H1 (cell line): ENCODE results near the gene ARPC4. TPM values are rescaled to one million over a fixed set of nuclear protein-coding genes. Genes with fewer than 3 reads are reported as not detected.

Source experiments
- ASH2L ChIP-seq: fragments of 200-600, 300-600 bp; sonication (generic); IDR thresholded peaks from one replicate; pipeline ENCODE4 v1.7.1; 2017; ENCODE audit warnings: low read length
- CHD2 ChIP-seq: IDR thresholded peaks from 2 replicates; pipeline ENCODE4 v1.6.1; 2012; ENCODE audit warnings: low read length, improper control_type of control experiment
- HDAC6 ChIP-seq: IDR thresholded peaks from one replicate; pipeline ENCODE4 v1.7.1; 2012; ENCODE audit warnings: low read depth, mild to moderate bottlenecking, inconsistent platforms, low read length, moderate library complexity
- polyA plus RNA-seq, 7 experiments: library from polyadenylated mRNA; depleted of rRNA in 3 of 7; stranded (reverse) in 5 of 7; unstranded in 2 of 7; fragments of >200 nt in 5 of 7; fragments of 200-250 nt in 2 of 7; gene quantifications; 1 replicate in 5 of 7; 2 replicates in 1 of 7; 4 replicates in 1 of 7; pipeline versions ENCODE4 v1.2.1 to v1.2.3, GENCODE V29; 2011 to 2013; ENCODE audit warnings: missing spikeins in 2 of 7, mixed read lengths in 2 of 7
- total RNA-seq: library from RNA; stranded (reverse); fragmentation: NEBNext Ultra II Directional; extraction: Animal tissue kit (Norgen Biotek cat#: 25700); gene quantifications from 2 replicates; pipeline ENCODE4 v1.2.1, GENCODE V29; 2021
- TF ChIP-seq, protein P1 (sequence below), 3 experiments: IDR thresholded peaks; 1 replicate in 2 of 3; 2 replicates in 1 of 3; pipeline versions ENCODE4 v1.5.1 to v1.6.1; 2011; ENCODE audit warnings: low read length in 3 of 3, mild to moderate bottlenecking in 3 of 3, inconsistent platforms in 2 of 3, low read depth in 1 of 3, moderate library complexity in 1 of 3; ENCODE audit not compliant: insufficient read depth in 1 of 3; ENCODE audit errors: control extremely low read depth in 1 of 3

The ARPC4 gene
- total and polyA plus RNA-seq, 2 of the 8 experiments (the other 6 are each of a cell fraction or from before 2014, with no cell fraction given): 138 to 154 TPM

DNA sequence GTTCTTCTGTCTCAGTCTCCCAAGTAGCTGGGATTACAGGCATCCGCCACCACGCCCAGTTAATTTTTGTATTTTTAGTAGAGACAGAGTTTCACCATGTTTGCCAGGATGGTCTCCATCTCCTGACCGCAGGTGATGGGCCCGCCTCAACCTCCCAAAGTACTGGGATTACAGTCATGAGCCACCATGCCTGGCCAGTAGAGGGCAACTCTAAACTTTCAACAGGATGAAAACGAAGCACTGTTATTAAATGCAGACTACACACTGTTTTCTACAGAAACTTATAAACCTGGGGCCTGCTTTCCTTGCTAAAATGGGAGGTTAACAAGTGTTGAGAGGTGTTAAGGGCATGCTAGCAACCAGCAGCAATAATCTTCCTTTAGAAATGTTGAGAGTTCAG lies 7.6 kb downstream of the ARPC4 start (continued):
- TF ChIP-seq, protein P1, sequence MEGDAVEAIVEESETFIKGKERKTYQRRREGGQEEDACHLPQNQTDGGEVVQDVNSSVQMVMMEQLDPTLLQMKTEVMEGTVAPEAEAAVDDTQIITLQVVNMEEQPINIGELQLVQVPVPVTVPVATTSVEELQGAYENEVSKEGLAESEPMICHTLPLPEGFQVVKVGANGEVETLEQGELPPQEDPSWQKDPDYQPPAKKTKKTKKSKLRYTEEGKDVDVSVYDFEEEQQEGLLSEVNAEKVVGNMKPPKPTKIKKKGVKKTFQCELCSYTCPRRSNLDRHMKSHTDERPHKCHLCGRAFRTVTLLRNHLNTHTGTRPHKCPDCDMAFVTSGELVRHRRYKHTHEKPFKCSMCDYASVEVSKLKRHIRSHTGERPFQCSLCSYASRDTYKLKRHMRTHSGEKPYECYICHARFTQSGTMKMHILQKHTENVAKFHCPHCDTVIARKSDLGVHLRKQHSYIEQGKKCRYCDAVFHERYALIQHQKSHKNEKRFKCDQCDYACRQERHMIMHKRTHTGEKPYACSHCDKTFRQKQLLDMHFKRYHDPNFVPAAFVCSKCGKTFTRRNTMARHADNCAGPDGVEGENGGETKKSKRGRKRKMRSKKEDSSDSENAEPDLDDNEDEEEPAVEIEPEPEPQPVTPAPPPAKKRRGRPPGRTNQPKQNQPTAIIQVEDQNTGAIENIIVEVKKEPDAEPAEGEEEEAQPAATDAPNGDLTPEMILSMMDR (IDR thresholded peaks at IDR 0.05; ENCODE audit: control extremely low read depth in 1 of 3, insufficient read depth in 1 of 3, low read depth in 1 of 3, low read length in 3 of 3): peak in 2 of 3 experiments; percentile 23 to 35; a peak in 2 of 4 replicates
- TF ChIP-seq HDAC6 (no peak), CHD2 (no peak), ASH2L (no peak)
